SU-DHL-6 (cell line): ENCODE data around the gene PLS1.

Experiments used
- EZH2phosphoT487 ChIP-seq: fragments of 200-600 bp; sonication (generic), shearing (Covaris generic); conservative IDR thresholded peaks from 2 replicates; pipeline ENCODE4 v1.6.1; 2018; ENCODE audit warnings: mild to moderate bottlenecking, antibody characterized with exemption, low read length, moderate library complexity, mixed read lengths
- TF ChIP-seq, protein P1 (sequence below): fragments of 200-600 bp; sonication (generic); IDR thresholded peaks from one replicate; pipeline ENCODE4 v1.5.1; 2017; ENCODE audit warnings: antibody characterized with exemption, mild to moderate bottlenecking, low read length, moderate library complexity; ENCODE audit not compliant: insufficient read depth, poor library complexity, severe bottlenecking

DNA sequence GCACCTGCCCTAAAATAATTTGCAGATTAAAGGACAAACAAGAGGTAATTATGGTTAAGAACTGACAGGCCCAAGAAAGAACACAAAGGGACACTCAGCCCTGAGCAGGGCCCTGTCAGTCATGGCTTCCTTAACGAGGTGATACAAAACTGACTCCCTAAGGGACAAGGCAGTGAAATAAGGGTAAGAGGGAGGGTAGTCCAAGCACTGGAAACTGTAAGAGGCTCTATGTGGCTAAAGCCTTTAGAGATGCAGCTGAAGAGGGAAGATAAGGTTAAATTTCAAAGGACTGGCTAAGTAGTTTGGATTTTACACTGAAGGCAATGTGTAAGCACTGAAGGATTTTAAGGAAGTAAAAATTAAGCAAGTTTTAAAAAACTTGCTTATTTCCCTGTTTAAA, 21.5 kb upstream of the PLS1 start:
- TF ChIP-seq, protein P1, sequence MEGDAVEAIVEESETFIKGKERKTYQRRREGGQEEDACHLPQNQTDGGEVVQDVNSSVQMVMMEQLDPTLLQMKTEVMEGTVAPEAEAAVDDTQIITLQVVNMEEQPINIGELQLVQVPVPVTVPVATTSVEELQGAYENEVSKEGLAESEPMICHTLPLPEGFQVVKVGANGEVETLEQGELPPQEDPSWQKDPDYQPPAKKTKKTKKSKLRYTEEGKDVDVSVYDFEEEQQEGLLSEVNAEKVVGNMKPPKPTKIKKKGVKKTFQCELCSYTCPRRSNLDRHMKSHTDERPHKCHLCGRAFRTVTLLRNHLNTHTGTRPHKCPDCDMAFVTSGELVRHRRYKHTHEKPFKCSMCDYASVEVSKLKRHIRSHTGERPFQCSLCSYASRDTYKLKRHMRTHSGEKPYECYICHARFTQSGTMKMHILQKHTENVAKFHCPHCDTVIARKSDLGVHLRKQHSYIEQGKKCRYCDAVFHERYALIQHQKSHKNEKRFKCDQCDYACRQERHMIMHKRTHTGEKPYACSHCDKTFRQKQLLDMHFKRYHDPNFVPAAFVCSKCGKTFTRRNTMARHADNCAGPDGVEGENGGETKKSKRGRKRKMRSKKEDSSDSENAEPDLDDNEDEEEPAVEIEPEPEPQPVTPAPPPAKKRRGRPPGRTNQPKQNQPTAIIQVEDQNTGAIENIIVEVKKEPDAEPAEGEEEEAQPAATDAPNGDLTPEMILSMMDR = no peak
- no peak for TF ChIP-seq EZH2phosphoT487
